Testis (tissue), 2 donors: Measurements from ENCODE around the gene DPP10.

Experiments
- POLR2A ChIP-seq: fragments of 450-650 bp; IDR thresholded peaks from one replicate; pipeline ENCODE4 v1.6.1; 2017; ENCODE audit warnings: antibody characterized with exemption, mild to moderate bottlenecking, moderate library complexity
- TF ChIP-seq, protein P1 (sequence below), 3 experiments: fragments of 450-650 bp in 2 of 3; fragments of 200-600 bp in 1 of 3; sonication (generic) in 1 of 3; IDR thresholded peaks; one replicate each; pipeline ENCODE4 v1.5.1; 2016 to 2019; ENCODE audit warnings: antibody characterized with exemption in 3 of 3, mild to moderate bottlenecking in 2 of 3, moderate library complexity in 1 of 3

DNA sequence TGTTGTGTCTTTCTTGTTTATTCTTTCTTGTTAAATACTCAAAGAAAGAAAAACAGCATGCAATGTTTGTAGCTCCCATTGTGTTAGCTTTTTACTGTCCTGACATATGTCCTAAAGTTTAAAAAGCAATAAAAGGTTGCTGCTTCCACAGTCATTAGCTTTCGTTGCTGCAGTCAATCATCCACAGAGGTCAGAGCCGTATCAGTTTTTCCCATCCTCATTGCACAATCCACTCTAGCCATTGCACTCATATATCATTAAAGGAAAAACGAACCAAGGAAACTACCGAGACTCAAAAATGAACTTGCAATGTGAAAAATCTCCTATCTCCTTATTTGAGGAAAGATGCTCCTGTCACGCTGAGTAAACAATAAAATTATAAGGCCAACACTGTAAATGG, 954.1 kb downstream of the DPP10 start:
- TF ChIP-seq, protein P1, sequence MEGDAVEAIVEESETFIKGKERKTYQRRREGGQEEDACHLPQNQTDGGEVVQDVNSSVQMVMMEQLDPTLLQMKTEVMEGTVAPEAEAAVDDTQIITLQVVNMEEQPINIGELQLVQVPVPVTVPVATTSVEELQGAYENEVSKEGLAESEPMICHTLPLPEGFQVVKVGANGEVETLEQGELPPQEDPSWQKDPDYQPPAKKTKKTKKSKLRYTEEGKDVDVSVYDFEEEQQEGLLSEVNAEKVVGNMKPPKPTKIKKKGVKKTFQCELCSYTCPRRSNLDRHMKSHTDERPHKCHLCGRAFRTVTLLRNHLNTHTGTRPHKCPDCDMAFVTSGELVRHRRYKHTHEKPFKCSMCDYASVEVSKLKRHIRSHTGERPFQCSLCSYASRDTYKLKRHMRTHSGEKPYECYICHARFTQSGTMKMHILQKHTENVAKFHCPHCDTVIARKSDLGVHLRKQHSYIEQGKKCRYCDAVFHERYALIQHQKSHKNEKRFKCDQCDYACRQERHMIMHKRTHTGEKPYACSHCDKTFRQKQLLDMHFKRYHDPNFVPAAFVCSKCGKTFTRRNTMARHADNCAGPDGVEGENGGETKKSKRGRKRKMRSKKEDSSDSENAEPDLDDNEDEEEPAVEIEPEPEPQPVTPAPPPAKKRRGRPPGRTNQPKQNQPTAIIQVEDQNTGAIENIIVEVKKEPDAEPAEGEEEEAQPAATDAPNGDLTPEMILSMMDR (IDR thresholded peaks at IDR 0.05), result no peak
- no peak for TF ChIP-seq POLR2A
